Endothelial cell of umbilical vein (primary cell): Measurements from ENCODE around the gene SH3BGRL2.
"Not testable (repeated sequence)": the region's sequence is repeated elsewhere in the genome, so short reads cannot be mapped to it uniquely, and the experiment has no call there.

Experiments used
- CTCF ChIP-seq, 2 donors: IDR thresholded peaks; 1 replicate in 1 of 2; 2 replicates in 1 of 2; pipeline ENCODE4 v1.5.1; 2011; ENCODE audit warnings: low read length in 2 of 2, mild to moderate bottlenecking in 2 of 2, moderate library complexity in 2 of 2, control low read depth in 1 of 2, inconsistent platforms in 1 of 2, low read depth in 1 of 2; ENCODE audit not compliant: insufficient read depth in 1 of 2; ENCODE audit errors: extremely low read depth in 1 of 2
- EZH2 ChIP-seq: IDR thresholded peaks from 2 replicates; pipeline ENCODE4 v1.6.1; 2012; ENCODE audit warnings: borderline replicate concordance, low read depth, mild to moderate bottlenecking, moderate library complexity, low read length, inconsistent platforms; ENCODE audit not compliant: severe bottlenecking
- FOS ChIP-seq: IDR thresholded peaks from 2 replicates; pipeline ENCODE4 v1.6.1; 2011; ENCODE audit warnings: mild to moderate bottlenecking, low read length, moderate library complexity, borderline replicate concordance; ENCODE audit not compliant: insufficient read depth
- MAX ChIP-seq: IDR thresholded peaks from 2 replicates; pipeline ENCODE4 v1.6.1; 2011; ENCODE audit not compliant: insufficient read depth, insufficient read length
- MYC ChIP-seq: IDR thresholded peaks from one replicate; pipeline ENCODE4 v1.6.1; 2011; ENCODE audit warnings: mild to moderate bottlenecking, low read depth, low read length
- POLR2A ChIP-seq: IDR thresholded peaks from 2 replicates; pipeline ENCODE4 v1.6.1; 2012; ENCODE audit warnings: low read depth, mild to moderate bottlenecking, control low read depth, low read length
- POLR2AphosphoS5 ChIP-seq: IDR thresholded peaks from 2 replicates; pipeline ENCODE4 v1.6.1; 2012; ENCODE audit warnings: low read depth, mild to moderate bottlenecking, control low read depth, low read length, moderate library complexity; ENCODE audit not compliant: insufficient read depth

GRCh38 chr6:79618425-79618824 lies 12.7 kb upstream of the SH3BGRL2 start:
- TF ChIP-seq CTCF (IDR thresholded peaks at IDR 0.05; ENCODE audit: extremely low read depth in 1 of 2, insufficient read depth in 1 of 2, low read depth in 1 of 2, low read length in 2 of 2); FOS; POLR2A; MYC; MAX; EZH2; POLR2AphosphoS5: not testable (repeated sequence)
